Mesothelial cell of epicardium (in vitro differentiated cells): ENCODE results near the gene FEM1C. TPM values are rescaled to one million over a fixed set of nuclear protein-coding genes. Genes with fewer than 3 reads are reported as not detected.

Experiments
- DNase-seq, 2 experiments: peaks; one replicate each; pipeline ENCODE4 v3.0.0; 2021; ENCODE audit warnings: low spot score in 2 of 2; ENCODE audit not compliant: unreplicated experiment in 2 of 2
- H3K27ac Mint-ChIP-seq: 2 replicates; pipeline ENCODE4 v1.8.0; 2021; ENCODE audit warnings: mixed read lengths
- H3K27me3 Mint-ChIP-seq: 2 replicates; pipeline ENCODE4 v1.8.0; 2021; ENCODE audit warnings: low read depth, mixed read lengths
- H3K36me3 Mint-ChIP-seq: 2 replicates; pipeline ENCODE4 v1.8.0; 2021; ENCODE audit warnings: mixed read lengths
- H3K4me1 Mint-ChIP-seq: 2 replicates; pipeline ENCODE4 v1.8.0; 2021; ENCODE audit warnings: mixed read lengths
- H3K4me3 Mint-ChIP-seq: 2 replicates; pipeline ENCODE4 v1.8.0; 2021; ENCODE audit warnings: mild to moderate bottlenecking, moderate library complexity, mixed read lengths
- H3K9me3 Mint-ChIP-seq: 2 replicates; pipeline ENCODE4 v1.8.0; 2021; ENCODE audit warnings: mixed read lengths
- total RNA-seq: library from RNA; stranded (reverse); gene quantifications from 3 replicates; pipeline ENCODE4 v1.2.1, GENCODE V29; 2021
- TF ChIP-seq, protein P1 (sequence below): fragments of 200-600 bp; sonication (generic); IDR thresholded peaks from one replicate; pipeline ENCODE4 v1.5.0; 2021; ENCODE audit warnings: antibody characterized with exemption; ENCODE audit not compliant: unreplicated experiment

The FEM1C gene
- total RNA-seq, 1 donor from 2014 or later: 15.5 TPM

GRCh38 chr5:115531787-115532367 lies 12.7 kb downstream of the FEM1C start:
- Mint-ChIP-seq H3K9me3 (peaks cover 15% of the 10 kb centered on the region), H3K4me1 (peaks cover 38% of the 10 kb centered on the region), H3K27ac (peak overlapping the region; percentile 41), H3K36me3 (peaks cover 25% of the 10 kb centered on the region), H3K27me3 (no peaks in the 10 kb centered on the region), H3K4me3 (no peak overlapping the region)
- no peak for DNase-seq
- TF ChIP-seq, protein P1, sequence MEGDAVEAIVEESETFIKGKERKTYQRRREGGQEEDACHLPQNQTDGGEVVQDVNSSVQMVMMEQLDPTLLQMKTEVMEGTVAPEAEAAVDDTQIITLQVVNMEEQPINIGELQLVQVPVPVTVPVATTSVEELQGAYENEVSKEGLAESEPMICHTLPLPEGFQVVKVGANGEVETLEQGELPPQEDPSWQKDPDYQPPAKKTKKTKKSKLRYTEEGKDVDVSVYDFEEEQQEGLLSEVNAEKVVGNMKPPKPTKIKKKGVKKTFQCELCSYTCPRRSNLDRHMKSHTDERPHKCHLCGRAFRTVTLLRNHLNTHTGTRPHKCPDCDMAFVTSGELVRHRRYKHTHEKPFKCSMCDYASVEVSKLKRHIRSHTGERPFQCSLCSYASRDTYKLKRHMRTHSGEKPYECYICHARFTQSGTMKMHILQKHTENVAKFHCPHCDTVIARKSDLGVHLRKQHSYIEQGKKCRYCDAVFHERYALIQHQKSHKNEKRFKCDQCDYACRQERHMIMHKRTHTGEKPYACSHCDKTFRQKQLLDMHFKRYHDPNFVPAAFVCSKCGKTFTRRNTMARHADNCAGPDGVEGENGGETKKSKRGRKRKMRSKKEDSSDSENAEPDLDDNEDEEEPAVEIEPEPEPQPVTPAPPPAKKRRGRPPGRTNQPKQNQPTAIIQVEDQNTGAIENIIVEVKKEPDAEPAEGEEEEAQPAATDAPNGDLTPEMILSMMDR: no peak

DNA sequence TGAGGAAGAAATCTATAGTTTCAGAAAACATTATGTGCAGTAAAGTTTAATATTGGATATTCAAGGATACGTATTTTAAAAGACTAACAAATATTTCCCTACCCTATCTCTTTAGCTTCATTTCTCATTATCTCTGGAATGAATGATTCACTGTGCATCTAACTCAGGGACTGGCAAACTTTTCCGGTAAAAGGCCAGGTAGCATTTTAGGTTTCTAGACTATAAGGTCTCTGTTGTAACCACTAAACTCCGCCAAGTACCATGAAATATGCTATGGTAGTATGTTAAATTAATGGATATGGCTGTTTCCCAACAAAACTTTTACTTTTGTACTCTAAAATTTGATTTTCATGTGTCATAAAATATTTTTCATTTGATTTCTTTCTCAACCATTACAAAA lies 13.2 kb downstream of the FEM1C start:
- Mint-ChIP-seq H3K27ac (no peak overlapping the region), H3K4me3 (no peak overlapping the region)

GRCh38 chr5:115530426-115530825 lies 14.1 kb downstream of the FEM1C start:
- H3K9me3 Mint-ChIP-seq: peaks cover 4% of the 10 kb centered on the region
- TF ChIP-seq, protein P1: no peak
- H3K27ac Mint-ChIP-seq: no peak overlapping the region
- H3K4me3 Mint-ChIP-seq: no peak overlapping the region
- peaks cover 15% of the 10 kb centered on the region for H3K36me3 Mint-ChIP-seq
- DNase-seq: no peak
- no peaks in the 10 kb centered on the region for H3K27me3 Mint-ChIP-seq
- peaks cover 38% of the 10 kb centered on the region for H3K4me1 Mint-ChIP-seq

More for the DNA sequence above, 13.2 kb downstream of the FEM1C start:
- Mint-ChIP-seq H3K27me3 (no peaks in the 10 kb centered on the region), H3K36me3 (peaks cover 22% of the 10 kb centered on the region), H3K9me3 (peaks cover 11% of the 10 kb centered on the region), H3K4me1 (peaks cover 38% of the 10 kb centered on the region)
- DNase-seq: no peak
- TF ChIP-seq, protein P1: no peak

DNA sequence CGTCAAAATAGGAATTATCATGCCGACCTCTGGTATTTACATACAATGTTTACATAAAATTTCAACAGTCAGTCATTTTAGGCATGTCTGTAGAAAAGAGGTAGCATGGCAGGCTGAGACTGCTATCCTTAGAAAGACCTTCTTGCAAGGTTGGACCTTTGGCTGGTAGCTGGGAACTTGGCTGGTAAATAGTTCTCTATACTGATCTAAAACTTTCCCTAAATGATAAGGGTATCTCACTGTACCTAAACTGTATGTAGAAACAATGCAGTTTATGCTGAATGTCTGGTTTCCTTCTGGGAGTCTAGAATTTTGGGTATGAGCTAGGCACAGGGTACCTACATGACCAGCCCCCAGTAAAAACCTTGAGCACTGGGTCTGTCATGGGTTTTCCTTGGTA lies 18.0 kb downstream of the FEM1C start:
- H3K4me3 Mint-ChIP-seq: no peak overlapping the region
- H3K27me3 Mint-ChIP-seq: no peaks in the 10 kb centered on the region
- H3K27ac Mint-ChIP-seq: no peak overlapping the region
- peaks cover 13% of the 10 kb centered on the region for H3K4me1 Mint-ChIP-seq
- DNase-seq: no peak
- H3K36me3 Mint-ChIP-seq: peaks cover 16% of the 10 kb centered on the region
- H3K9me3 Mint-ChIP-seq: no peaks in the 10 kb centered on the region
- TF ChIP-seq, protein P1: no peak

DNA sequence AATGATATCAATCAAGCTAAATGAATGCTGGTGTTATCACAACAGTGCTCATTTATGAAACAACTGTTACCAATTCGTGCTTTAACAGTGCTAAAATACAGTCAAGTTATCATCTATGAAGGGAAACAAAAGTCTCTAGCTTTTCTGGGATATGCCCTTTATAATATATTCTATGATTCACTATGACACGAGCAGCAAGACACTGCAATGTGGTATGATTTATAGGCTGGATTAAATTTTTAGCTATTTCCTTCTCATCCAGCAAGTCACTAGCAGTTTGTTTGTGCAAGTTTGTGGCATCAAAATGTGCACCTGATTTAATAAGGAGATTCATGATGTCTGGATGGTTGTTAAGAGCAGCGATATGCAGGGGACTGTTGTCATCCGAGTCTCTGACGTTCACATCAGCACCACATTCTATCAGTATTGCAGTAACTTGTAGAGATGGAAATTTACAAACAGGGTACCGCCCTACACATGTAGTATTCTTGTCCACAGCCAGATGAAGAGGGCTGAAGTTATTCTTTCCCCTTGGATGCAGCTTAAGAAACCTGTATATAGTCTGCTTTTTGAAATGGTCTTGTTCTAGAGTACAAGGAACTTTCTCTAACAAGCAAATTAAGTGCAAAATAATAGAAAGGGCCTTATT lies 20.3 kb downstream of the FEM1C start:
- H3K9me3 Mint-ChIP-seq: no peaks in the 10 kb centered on the region
- H3K27ac Mint-ChIP-seq: no peak overlapping the region
- H3K27me3 Mint-ChIP-seq: no peaks in the 10 kb centered on the region
- TF ChIP-seq, protein P1: no peak
- peaks cover 18% of the 10 kb centered on the region for H3K36me3 Mint-ChIP-seq
- no peak for DNase-seq
- H3K4me3 Mint-ChIP-seq: no peak overlapping the region
- peaks cover 4% of the 10 kb centered on the region for H3K4me1 Mint-ChIP-seq
